LNCaP clone FGC (cell line): ENCODE results near the gene BNC2.

Experiments
- DNase-seq: peaks from one replicate; pipeline ENCODE4 v3.0.0-alpha.2; 2011; ENCODE audit warnings: low read depth
- H3K4me3 ChIP-seq: 2 replicates; pipeline ENCODE4 v1.5.1; 2011; ENCODE audit warnings: mild to moderate bottlenecking, low read depth, low read length, control low read depth
- CTCF ChIP-seq: IDR thresholded peaks from 2 replicates; pipeline ENCODE4 v1.5.1; 2012; ENCODE audit warnings: mild to moderate bottlenecking; ENCODE audit not compliant: control insufficient read depth, insufficient read depth; ENCODE audit errors: extremely low read depth

Gene BNC2

GRCh38 chr9:16869131-16869881 is 1.2 kb downstream of the BNC2 start:
- DNase-seq = no peak
- H3K4me3 ChIP-seq = no peak overlapping the region
- no peak for TF ChIP-seq CTCF

DNA sequence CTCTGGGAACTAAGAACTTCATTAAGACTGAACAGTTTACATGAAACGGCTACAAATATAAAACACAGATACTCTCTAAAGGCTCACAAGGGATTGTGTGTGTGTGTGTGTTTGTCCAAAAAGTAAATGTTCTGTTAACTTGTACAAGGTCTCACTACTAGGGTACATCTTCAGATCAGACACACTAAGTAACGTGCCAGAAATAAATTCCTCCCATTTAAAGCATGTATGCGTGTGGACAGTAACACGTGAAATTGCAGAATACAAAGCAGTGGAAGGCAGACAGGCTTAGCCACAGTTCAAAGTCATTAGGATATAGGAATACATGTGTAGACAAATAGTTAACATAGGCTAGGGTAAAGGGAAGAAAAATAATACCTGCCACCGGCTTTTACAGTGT is 1.8 kb downstream of the BNC2 start:
- H3K4me3 ChIP-seq = no peak overlapping the region
- no peak for DNase-seq

DNA sequence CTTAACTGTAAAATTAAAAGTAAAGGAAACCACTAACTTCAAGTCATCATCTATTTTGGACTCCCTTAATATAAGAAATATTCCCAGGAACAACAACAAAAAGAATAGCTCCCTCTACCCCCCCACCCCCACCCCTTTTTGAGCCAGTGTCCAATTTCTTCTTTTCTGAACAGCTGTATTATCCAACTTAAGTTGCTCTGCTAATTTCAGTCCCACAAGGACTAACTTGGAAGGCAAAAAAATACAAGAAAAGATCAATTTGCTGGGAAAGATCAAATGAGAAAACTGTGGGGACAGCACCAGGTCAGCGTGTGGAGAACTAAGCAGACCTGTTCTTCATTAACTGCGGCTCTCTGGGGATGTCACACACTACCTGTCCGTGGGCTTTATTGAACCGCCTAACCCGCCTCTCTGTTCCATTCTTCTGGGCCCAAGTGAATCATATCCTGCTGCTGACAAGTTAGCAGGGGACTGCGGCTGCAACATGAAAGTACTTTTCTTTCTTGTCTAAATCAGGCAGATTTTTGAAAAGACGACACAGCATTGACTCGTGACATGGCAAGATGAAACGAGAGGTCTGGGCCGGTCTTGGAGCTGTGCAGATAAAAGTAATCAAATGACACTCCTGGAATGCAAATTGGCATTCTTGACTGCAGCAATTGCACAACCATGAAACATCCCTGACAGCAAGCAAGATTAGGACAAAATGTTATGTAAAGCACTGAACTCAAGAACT is 2.7 kb downstream of the BNC2 start:
- TF ChIP-seq CTCF = no peak
- no peak for DNase-seq
- no peak overlapping the region for H3K4me3 ChIP-seq

More for the DNA sequence above, 1.8 kb downstream of the BNC2 start:
- TF ChIP-seq CTCF = no peak

GRCh38 chr9:16866587-16866986 is 3.9 kb downstream of the BNC2 start:
- TF ChIP-seq CTCF = 0 out of 2 replicates have a peak, but pooled peaks have one; percentile 12
- H3K4me3 ChIP-seq = no peak overlapping the region
- no peak for DNase-seq

- no peak for TF ChIP-seq CTCF
- no peak overlapping the region for H3K4me3 ChIP-seq
- no peak for DNase-seq
Observed at GRCh38 chr9:16864649-16865434, 5.6 kb downstream of the BNC2 start.

GRCh38 chr9:16848179-16848578 is 22.3 kb downstream of the BNC2 start:
- TF ChIP-seq CTCF = no peak
- no peak for DNase-seq
- no peak overlapping the region for H3K4me3 ChIP-seq
